HepG2 (cell line): ENCODE data around the gene SAMD14. TPM values are rescaled to one million over a fixed set of nuclear protein-coding genes. Genes with fewer than 3 reads are reported as not detected.

Experiments
- BRD4 ChIP-seq: sonication (generic); formaldehyde crosslinking; IDR thresholded peaks from 2 replicates; pipeline ENCODE4 v1.4.0; 2020; ENCODE audit warnings: missing genetic modification reagents
- CREB1 ChIP-seq, 2 experiments: fragments of 450-650 bp in 1 of 2; IDR thresholded peaks; 2 replicates each; pipeline ENCODE4 v1.6.1; 2016 to 2017; ENCODE audit warnings: control low read depth in 1 of 2, mild to moderate bottlenecking in 1 of 2, missing compliant biosample characterization in 1 of 2, missing genetic modification characterization in 1 of 2
- FLYWCH1 ChIP-seq: sonication (generic); formaldehyde crosslinking; IDR thresholded peaks from 2 replicates; pipeline ENCODE4 v1.8.1; 2023; ENCODE audit warnings: mild to moderate bottlenecking, missing genetic modification reagents
- GFI1 ChIP-seq: sonication (generic); formaldehyde crosslinking; IDR thresholded peaks from 2 replicates; pipeline ENCODE4 v1.5.0; 2020; ENCODE audit warnings: missing genetic modification reagents, mild to moderate bottlenecking, borderline replicate concordance
- HNF4G ChIP-seq, 2 experiments: sonication (generic) in 1 of 2; formaldehyde crosslinking in 1 of 2; IDR thresholded peaks; 2 replicates each; pipeline versions ENCODE4 v1.4.0 to v1.6.1; 2011 to 2020; ENCODE audit warnings: borderline replicate concordance in 2 of 2, low read depth in 2 of 2, mild to moderate bottlenecking in 2 of 2, low read length in 1 of 2, missing genetic modification reagents in 1 of 2, moderate library complexity in 1 of 2
- MAFF ChIP-seq: IDR thresholded peaks from 2 replicates; pipeline ENCODE4 v1.6.1; 2011; ENCODE audit warnings: low read depth, low read length, improper control_type of control experiment
- MYNN ChIP-seq: sonication (generic); formaldehyde crosslinking; IDR thresholded peaks from 2 replicates; pipeline ENCODE4 v1.4.0; 2020; ENCODE audit warnings: mild to moderate bottlenecking, low read depth, missing genetic modification reagents
- ONECUT2 ChIP-seq: sonication (generic); formaldehyde crosslinking; IDR thresholded peaks from 2 replicates; pipeline ENCODE4 v1.4.0; 2020; ENCODE audit warnings: missing genetic modification reagents
- PHB2 ChIP-seq: fragments of 450-650 bp; IDR thresholded peaks from 2 replicates; pipeline ENCODE4 v1.6.1; 2018; ENCODE audit not compliant: partially characterized antibody
- SAP130 ChIP-seq: IDR thresholded peaks from 2 replicates; pipeline ENCODE4 v1.6.1; 2016; ENCODE audit warnings: low read depth
- SMC3 ChIP-seq: IDR thresholded peaks from 2 replicates; pipeline ENCODE4 v1.6.1; 2011; ENCODE audit warnings: low read length, improper control_type of control experiment
- SSRP1 ChIP-seq: IDR thresholded peaks from 2 replicates; pipeline ENCODE4 v1.6.1; 2016; ENCODE audit warnings: control low read depth
- TP53 ChIP-seq: sonication (generic); formaldehyde crosslinking; conservative IDR thresholded peaks from 2 replicates; pipeline ENCODE4 v1.4.0; 2020; ENCODE audit warnings: missing genetic modification reagents
- TRAFD1 ChIP-seq: sonication (generic); formaldehyde crosslinking; IDR thresholded peaks from 2 replicates; pipeline ENCODE4 v1.5.1; 2020; ENCODE audit warnings: missing genetic modification reagents, mild to moderate bottlenecking, borderline replicate concordance
- ZBTB7B ChIP-seq: sonication (generic); formaldehyde crosslinking; IDR thresholded peaks from 2 replicates; pipeline ENCODE4 v1.4.0; 2020; ENCODE audit warnings: missing genetic modification reagents
- ZFP36 ChIP-seq: fragments of 150-350 bp; IDR thresholded peaks from 2 replicates; pipeline ENCODE4 v1.6.1; 2018; ENCODE audit warnings: borderline replicate concordance, low read length, low read depth; ENCODE audit not compliant: partially characterized antibody
- ZNF263 ChIP-seq: sonication (generic); formaldehyde crosslinking; IDR thresholded peaks from 2 replicates; pipeline ENCODE4 v1.4.0; 2020; ENCODE audit warnings: missing genetic modification reagents
- ZNF549 ChIP-seq: sonication (generic); formaldehyde crosslinking; IDR thresholded peaks from 2 replicates; pipeline ENCODE4 v1.5.0; 2020; ENCODE audit warnings: missing genetic modification reagents
- polyA plus RNA-seq, 8 experiments: library from polyadenylated mRNA; depleted of rRNA in 3 of 8; stranded (reverse) in 7 of 8; unstranded in 1 of 8; fragments of >200 nt; fragmentation: Illumina TruSeq in 4 of 8; extraction: Trizol in 4 of 8; gene quantifications; 2 replicates each; pipeline versions ENCODE4 v1.2.1 to v1.2.3, GENCODE V29; 2011 to 2016; ENCODE audit warnings: low read depth in 4 of 8, missing spikeins in 1 of 8, mixed read lengths in 1 of 8; ENCODE audit not compliant: insufficient read depth in 1 of 8
- total RNA-seq, 5 experiments: library from RNA; depleted of rRNA; stranded (reverse); fragments of >200 nt; fragmentation: Illumina TruSeq; extraction: Trizol; gene quantifications; 2 replicates each; pipeline ENCODE4 v1.2.3, GENCODE V29; 2016; ENCODE audit warnings: low read depth in 1 of 5
- TF ChIP-seq, protein P1 (sequence below): sonication (generic); formaldehyde crosslinking; IDR thresholded peaks from 2 replicates; pipeline ENCODE4 v1.8.1; 2023; ENCODE audit warnings: missing genetic modification reagents, inconsistent platforms, borderline replicate concordance
- TF ChIP-seq, protein P2 (sequence below): sonication (generic); formaldehyde crosslinking; IDR thresholded peaks from 2 replicates; pipeline ENCODE4 v1.9.0; 2021; ENCODE audit warnings: mild to moderate bottlenecking, missing genetic modification reagents

The SAMD14 gene
- total and polyA plus RNA-seq, 2 of the 13 experiments (the other 11 are each of a cell fraction or from before 2014, with no cell fraction given), result 0.07 to 0.22 TPM

DNA sequence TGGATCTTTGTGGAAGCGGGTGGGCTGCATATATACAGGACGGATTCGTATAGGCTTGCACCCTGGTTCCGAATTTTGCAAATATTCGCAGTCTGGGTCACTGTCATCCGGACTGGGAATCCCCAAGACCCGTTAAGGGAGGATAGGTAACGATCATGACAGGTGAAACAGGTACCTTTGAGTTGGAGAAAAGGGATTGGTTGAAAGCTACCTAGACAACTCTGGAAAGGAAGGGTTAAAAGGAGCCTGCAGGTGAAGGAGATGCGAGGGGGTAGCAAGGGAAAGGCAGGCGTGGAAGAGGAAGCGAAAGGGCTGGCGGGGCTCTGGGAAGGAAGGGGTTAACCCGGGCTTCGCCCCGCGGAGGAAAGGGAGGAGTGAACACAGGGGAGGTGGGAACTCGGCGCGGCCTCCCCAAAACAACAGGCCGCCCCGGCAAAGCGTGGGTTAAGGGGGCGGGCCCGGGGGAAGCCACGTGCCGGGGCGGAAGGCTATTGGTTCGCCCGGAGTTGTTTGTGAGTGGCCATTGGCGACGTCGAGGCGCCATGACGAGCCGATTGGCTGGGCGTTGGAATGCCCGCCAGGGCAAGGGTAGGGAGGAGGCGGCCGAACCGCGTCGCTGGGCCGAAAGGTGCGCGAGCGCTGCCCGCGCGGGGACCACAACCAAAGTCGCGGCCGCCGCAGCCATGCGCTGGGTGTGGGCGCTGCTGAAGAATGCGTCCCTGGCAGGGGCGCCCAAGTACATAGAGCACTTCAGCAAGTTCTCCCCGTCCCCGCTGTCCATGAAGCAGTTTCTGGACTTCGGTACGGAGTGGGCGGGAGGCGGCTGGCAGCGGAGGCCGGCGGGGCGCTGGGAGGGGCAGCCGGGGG lies 35.0 kb downstream of the SAMD14 start, which contains the start of gene PDK2 (continued):
- TF ChIP-seq HNF4G (IDR thresholded peaks at IDR 0.05; ENCODE audit: borderline replicate concordance, low read depth, low read length) (no peak; the same call in 1 of the 2 replicates), HNF4G (CRISPR knock-in tag; IDR thresholded peaks at IDR 0.05; ENCODE audit: borderline replicate concordance, low read depth) (0 out of 2 replicates have a peak, but pooled peaks have one; percentile 34), GFI1 (CRISPR knock-in tag) (0 out of 2 replicates have a peak, but pooled peaks have one; percentile 31), MYNN (CRISPR knock-in tag) (peak; percentile 68; the same call in 1 of the 2 replicates), TRAFD1 (CRISPR knock-in tag) (0 out of 2 replicates have a peak, but pooled peaks have one; percentile 73), ZNF549 (CRISPR knock-in tag) (no peak), MAFF (no peak), SMC3 (no peak), ZNF263 (CRISPR knock-in tag) (peak; percentile 53), SAP130 (CRISPR knock-in tag) (peak; percentile 87), TP53 (CRISPR knock-in tag) (0 out of 2 replicates have a peak, but pooled peaks have one; percentile 63), PHB2 (no peak), ZBTB7B (CRISPR knock-in tag) (peak; percentile 74), ONECUT2 (no peak), FLYWCH1 (CRISPR knock-in tag) (no peak), ZFP36 (no peak), SSRP1 (no peak), BRD4 (CRISPR knock-in tag) (peak; percentile 65; the same call in 1 of the 2 replicates), CREB1 (IDR thresholded peaks at IDR 0.05) (peak; percentile 86), CREB1 (CRISPR knock-in tag; IDR thresholded peaks at IDR 0.05) (no peak)
- TF ChIP-seq, protein P1, sequence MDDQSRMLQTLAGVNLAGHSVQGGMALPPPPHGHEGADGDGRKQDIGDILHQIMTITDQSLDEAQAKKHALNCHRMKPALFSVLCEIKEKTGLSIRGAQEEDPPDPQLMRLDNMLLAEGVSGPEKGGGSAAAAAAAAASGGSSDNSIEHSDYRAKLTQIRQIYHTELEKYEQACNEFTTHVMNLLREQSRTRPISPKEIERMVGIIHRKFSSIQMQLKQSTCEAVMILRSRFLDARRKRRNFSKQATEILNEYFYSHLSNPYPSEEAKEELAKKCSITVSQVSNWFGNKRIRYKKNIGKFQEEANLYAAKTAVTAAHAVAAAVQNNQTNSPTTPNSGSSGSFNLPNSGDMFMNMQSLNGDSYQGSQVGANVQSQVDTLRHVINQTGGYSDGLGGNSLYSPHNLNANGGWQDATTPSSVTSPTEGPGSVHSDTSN, result no peak
- TF ChIP-seq, protein P2, sequence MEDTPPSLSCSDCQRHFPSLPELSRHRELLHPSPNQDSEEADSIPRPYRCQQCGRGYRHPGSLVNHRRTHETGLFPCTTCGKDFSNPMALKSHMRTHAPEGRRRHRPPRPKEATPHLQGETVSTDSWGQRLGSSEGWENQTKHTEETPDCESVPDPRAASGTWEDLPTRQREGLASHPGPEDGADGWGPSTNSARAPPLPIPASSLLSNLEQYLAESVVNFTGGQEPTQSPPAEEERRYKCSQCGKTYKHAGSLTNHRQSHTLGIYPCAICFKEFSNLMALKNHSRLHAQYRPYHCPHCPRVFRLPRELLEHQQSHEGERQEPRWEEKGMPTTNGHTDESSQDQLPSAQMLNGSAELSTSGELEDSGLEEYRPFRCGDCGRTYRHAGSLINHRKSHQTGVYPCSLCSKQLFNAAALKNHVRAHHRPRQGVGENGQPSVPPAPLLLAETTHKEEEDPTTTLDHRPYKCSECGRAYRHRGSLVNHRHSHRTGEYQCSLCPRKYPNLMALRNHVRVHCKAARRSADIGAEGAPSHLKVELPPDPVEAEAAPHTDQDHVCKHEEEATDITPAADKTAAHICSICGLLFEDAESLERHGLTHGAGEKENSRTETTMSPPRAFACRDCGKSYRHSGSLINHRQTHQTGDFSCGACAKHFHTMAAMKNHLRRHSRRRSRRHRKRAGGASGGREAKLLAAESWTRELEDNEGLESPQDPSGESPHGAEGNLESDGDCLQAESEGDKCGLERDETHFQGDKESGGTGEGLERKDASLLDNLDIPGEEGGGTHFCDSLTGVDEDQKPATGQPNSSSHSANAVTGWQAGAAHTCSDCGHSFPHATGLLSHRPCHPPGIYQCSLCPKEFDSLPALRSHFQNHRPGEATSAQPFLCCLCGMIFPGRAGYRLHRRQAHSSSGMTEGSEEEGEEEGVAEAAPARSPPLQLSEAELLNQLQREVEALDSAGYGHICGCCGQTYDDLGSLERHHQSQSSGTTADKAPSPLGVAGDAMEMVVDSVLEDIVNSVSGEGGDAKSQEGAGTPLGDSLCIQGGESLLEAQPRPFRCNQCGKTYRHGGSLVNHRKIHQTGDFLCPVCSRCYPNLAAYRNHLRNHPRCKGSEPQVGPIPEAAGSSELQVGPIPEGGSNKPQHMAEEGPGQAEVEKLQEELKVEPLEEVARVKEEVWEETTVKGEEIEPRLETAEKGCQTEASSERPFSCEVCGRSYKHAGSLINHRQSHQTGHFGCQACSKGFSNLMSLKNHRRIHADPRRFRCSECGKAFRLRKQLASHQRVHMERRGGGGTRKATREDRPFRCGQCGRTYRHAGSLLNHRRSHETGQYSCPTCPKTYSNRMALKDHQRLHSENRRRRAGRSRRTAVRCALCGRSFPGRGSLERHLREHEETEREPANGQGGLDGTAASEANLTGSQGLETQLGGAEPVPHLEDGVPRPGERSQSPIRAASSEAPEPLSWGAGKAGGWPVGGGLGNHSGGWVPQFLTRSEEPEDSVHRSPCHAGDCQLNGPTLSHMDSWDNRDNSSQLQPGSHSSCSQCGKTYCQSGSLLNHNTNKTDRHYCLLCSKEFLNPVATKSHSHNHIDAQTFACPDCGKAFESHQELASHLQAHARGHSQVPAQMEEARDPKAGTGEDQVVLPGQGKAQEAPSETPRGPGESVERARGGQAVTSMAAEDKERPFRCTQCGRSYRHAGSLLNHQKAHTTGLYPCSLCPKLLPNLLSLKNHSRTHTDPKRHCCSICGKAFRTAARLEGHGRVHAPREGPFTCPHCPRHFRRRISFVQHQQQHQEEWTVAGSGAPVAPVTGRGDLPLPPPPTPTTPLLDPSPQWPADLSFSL (CRISPR knock-in tag), result no peak
